Fibroblast of gingiva (primary cell): ENCODE results near the gene C1QTNF2.

Experiments
- DNase-seq: peaks from one replicate; pipeline ENCODE4 v3.0.0-alpha.2; 2011; ENCODE audit warnings: low read depth

The C1QTNF2 gene

DNA sequence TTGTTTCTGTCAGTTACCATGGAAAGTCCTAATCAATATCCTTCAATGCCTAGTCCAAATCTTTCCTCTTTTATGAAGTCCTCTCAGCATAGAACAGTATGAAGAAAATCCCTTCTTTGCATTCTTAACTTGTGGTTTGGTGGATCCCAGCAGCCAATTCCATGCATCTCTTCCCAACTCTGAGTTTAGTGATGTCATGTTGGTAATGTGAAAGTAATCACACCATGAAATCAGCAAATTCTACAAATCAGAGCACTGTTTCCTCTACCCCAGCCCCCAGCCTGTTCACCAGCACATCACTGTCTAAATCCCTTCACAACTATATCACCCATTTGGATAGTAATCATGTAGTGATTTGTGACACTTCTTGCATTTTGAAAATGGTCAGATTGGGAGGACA lies 4.7 kb upstream of the C1QTNF2 start:
- no peak for DNase-seq

DNA sequence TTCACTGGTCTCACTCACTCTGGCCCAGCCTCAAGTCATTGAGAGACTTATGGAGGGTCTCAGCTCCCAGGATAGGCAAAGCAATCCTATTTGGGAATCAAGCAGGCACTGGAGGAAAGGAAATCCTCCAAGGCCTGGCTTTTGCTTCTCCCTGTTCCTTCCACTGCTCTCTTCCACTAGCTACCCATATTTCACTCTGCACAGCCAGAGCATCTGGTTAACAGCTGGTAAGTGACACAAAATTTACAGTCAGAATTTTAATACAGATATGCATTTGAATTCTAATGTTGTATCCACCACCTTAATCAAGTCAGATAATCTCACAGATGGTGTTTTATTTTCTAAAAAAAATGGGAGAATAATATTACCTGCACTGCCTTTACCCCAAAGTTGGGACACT lies 868 bp upstream of the C1QTNF2 start:
- no peak for DNase-seq

DNA sequence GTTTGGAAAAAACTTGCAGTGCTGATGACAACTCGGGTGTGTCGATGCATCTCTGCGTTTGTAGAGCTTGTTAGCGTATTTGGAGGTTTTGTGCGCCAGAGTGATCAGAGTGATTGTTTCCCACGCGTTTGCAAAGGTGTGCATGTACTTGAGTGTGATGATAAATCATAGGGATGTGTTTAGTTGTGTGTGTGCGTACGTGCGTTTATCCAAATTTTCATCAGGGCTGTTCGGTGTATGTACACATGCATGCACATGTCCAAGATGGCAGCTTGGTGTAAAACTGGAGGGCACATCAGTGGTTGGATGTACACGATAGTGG lies 248 bp upstream of the C1QTNF2 start:
- no peak for DNase-seq

DNA sequence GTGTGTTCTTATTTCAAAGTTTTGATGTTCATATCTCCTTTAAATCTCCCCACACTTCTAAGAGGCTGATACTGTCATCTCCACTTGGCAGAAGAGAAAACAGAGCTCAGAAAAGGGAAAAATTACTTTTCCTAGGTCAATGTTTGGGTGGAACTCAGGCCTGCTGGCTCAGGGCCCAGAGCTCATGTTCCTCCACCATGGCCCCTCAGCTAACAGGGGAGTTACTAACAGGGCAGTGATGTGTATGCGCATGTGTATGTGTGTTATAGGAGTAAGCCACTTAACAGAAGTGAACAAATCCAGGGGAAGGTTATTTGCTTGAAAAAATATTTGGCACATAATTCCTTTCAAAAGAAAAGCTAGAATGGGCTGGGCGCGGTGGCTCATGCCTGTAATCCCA lies 2.5 kb downstream of the C1QTNF2 start:
- no peak for DNase-seq

DNA sequence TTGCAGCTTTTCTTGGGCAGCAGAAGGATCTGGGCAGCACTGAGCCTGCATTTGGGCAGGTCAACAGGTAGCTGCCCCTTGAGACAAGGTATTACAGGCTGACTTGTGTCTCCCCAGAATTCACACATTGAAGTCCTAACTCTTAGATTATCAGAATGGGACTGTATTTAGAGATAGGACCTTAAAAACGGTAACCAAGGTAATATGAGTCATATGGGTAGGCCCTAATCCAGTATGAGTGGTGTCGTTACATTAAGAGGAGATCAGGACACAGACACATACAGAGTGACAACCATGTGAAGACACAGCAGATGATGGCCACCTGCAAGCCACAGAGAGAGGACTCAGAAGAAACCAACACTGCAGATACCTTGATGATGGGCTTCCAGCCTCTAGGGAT lies 3.2 kb downstream of the C1QTNF2 start:
- no peak for DNase-seq

DNA sequence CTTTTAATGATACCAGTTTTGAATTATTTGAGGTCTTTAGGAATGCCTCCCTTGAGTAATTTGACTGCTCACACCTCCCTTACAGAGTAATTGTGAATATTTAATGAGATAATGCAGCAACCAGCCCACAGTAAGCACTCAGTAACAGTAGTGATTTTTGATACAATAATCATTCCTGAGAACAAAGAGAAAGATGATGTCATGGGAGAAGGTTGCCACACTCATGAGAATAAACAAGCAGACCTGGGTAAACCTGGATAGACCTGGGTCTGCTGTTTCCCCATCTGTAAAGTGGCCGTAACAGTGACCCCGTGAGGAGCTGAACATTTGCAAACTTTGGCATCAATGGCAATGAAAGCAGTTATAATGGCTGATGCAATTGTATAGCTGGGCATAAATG lies 4.2 kb downstream of the C1QTNF2 start:
- DNase-seq, result no peak

DNA sequence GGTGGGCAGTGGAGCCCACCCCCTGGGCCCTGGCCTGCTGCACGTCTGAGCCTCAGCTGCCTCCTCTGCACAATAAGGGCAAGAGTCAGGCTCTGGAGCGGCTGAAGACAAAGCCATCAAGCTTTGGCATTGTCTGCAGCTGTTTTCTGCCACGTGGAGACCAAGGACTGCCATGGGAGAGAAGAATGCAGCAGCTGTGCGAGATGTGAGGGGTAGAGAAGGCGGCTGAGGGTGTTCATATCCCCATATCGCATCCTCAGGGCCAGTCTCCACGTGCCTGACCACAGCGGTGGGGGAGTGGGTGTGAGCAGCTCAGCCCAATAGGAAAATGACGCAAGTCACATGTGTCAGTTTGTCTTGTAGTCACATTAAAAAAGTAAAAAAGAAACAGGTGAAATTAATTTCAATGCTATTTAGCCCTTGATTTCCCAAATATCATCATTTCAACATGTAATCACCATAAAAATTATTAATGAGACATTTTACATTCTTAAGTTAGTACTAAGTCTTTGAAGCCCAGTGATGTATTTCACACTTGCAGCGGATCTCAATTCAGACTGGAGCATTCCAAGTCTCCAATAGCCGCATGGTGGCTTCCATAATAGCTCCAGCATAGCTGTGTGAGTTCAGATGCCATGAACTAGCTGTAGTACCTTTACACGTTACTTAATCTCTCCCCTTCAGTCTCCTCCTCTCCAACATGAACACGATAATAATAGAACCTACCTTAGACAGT lies 6.6 kb downstream of the C1QTNF2 start:
- DNase-seq, result no peak

DNA sequence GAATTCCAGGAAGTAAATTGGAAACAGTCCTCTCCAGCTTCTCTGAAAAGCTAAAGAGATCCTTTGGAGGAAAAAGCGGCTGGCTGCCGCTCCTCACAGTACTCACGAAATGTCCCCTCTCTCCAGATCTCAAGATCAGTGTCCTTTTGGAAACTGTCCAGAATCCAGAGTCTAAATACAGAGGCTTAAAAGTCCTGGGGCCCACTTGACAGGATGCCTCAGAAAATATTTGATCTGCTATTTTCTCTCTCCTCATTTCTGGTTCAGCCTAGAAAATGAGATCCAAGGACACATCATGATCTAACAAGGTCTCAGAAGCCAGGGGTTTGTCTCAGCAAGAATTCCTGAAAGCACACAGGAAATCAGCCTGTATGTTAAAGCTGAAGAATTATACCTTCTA lies 7.2 kb downstream of the C1QTNF2 start:
- DNase-seq, result no peak

DNA sequence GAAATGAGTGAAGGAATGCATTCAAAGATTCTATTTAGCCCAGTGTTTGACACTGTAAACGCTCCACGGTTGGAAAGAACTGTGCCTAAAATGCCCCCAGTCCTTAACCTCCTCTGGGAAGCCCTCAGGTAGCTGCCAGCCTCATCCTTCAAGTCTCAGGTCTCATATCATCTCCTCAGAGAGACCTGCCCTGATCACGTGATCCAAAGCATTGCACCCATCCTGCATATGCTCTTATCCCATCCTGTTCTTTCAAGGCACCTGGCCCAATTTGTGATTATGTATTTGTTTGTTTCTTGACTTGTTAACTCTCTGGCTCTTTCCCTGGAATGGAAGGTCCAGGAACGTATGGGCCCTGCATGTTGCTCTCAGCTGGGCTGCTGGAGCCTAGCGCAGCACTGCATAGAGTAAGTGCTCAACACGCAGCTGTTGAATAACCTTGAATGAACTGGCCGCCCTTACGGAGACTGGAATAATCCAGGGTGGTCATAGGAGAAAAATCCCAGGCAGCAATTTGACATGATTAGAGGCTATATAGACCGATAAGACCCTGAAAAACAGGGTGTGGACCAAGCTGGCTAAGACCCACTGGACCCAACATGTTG lies 8.7 kb downstream of the C1QTNF2 start:
- no peak for DNase-seq

DNA sequence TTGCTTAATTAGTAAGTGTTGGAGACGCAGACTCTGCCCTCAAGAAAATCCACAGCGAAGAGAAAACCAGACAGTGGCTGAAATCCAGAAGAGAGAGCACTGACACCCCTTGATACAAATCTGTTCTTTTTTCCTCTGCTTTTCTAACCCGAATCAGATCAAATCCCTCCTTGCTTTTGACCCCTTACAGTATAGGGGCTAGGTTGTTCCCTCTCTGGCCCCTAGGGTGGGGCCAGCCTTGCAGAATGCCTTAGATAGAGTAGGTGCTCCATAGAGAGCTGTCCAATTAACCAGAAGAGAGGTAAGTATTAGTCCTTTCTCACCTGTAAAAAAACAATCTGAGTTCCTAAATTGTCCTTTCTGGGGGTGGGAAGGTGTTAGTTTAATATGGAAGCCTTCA lies 10.1 kb downstream of the C1QTNF2 start:
- DNase-seq, result no peak

DNA sequence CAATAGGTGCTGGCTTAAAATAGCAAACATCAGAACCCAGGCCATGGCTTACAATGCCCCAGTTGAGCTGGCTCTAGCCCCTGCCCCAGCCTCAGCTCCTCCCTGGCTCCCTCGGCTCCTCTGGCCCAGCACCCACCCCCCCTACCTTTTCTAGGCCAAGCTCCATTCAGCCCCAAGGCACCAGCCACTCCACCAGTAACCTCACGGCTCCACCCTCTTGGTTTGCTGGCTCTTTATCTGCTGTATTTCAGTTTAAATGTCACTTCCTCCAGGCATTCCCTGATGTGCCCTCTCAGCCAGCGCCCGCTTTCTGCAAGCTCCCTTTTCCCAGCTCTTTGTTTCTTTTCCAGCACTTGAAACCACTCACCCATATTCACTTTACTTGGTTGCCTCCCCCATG lies 10.6 kb downstream of the C1QTNF2 start:
- DNase-seq, result no peak

DNA sequence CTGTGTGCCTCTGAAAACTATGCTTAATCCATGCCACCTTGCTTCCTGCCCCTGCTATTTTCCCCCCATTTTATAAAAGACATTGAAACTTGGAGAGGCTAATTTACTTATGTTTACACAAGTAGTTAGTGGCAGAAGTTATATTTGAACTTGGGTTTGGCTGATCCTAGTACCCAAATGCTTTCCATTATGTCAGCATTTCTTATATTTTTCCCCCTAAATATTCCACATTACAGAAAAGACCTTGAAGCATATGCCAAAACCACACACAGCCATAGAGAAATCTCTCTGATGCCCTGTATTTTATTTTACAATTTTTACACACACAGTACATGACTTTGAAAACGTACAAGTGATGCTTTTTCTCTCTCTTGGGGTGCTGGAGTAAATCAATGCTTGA lies 11.2 kb downstream of the C1QTNF2 start:
- DNase-seq, result no peak

DNA sequence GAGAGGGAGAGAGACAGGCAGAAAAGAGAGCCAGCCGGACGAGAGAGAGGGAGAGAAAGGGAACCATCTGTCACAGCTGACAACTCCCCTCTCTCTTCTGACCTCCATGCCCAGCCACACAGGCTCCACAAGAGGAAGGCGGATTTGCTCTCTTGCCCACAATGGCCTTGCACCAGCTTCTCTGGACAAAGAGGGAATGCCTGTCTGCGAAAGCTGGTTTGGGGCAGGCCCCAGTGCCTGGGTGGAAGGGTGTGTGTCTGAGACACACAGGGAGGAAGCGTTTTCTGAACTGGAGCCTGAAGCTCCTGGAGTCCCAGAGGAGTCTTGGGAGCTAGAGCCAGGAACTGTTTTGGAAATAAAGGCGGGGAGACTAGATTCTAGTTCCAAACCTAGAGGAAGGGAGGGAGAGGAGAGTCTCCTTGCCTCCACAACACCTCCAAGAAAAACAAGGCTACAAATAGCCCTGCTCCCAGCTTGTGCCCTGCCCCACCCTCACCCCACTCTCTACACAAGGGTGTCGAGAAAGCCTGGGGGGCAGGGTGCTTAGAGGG lies 12.5 kb downstream of the C1QTNF2 start:
- peak; percentile 21 for DNase-seq

DNA sequence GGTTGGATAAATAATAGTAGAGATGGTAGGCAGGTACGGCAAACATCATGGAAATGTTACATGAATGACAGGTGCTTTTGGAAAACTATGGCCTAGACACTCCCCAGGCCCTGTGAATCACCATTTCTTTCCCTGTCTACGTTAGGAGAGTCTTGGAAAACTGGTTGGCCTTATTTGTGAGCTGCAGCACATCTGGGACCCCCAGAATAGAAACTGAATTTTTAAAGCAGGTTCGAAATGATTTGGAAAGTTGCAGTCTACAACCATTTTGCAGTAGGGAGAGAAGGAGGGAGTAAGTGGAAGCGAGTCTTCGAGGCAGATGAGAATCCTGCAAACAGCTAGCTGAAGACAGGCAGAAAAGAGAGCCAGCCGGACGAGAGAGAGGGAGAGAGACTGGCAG lies 13.0 kb downstream of the C1QTNF2 start:
- no peak for DNase-seq

DNA sequence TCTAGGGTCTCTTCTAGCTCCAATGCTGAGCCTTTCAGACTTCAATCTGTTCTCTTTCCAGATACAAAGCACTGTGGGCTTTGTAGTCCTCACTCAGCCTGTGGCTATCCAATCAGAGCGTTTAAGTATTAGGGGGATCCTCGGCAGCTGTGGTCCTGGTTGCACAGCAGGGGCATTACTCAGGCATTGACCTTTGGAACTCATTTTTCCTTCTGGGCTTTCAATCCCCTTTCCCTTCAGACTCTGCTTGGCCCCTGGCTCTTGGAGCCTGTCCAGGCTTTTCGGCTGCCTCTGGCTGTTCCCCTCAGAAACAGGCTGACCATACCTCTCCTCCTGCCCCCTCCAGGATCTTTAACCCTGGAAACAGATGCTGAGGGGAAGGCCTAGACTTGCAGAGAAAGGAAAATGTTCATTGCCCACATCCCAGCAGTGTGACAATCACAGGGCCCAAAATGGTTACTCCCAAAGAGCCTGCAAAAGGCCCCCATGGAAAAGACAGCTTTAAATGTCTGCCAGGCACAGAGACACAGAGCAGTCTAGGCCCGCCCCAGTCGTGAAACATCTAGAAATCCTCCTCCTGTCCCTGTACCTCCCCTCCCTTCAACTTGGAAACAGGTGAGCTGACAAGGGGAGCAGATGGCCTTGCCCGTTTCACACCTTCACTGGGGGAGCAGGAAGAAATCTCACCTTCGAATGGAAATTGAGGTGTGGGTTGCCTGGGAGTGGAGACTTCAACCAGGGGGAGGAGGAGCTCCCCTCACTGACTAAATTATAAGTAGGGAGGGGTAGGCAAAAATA lies 13.7 kb downstream of the C1QTNF2 start:
- no peak for DNase-seq

DNA sequence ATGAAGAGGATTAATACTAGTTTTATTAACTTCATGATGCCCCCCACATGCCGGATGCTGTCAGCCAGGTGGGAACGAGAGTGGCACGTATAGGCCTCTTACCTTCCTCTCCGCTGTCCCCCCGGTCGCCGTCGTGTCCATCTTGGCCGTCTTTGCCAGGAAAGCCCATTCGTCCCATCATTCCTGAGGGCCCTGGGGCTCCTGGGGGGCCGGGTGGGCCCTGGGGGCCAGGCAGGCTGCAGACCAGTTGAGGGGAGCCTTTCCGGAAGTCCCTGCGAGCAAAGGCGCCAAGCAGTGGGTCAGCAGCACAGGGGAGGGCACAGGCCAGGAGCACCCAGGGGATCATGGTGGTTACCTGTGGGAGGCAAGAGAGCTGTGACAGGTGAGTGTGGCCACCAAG lies 15.8 kb downstream of the C1QTNF2 start:
- no peak for DNase-seq

DNA sequence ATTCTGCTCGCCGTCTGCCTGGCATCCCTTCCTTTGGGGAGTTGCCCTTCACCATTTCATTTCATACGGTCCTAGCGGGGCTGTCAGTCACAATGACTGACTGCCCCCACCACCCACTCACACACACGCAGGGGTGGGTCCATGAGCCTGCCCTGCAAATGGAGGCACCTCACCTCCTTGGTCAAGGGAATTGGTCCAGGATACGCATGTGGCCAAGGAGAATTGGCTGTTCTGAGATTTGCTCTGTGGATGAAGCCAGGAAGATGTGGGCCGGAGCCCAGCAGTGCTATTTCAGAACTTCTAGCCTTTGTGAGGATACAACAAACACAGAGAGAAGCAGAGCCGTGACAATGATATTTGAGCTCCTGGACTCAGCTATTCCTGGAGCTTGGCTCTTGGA lies 17.0 kb downstream of the C1QTNF2 start:
- DNase-seq, result peak; percentile 15

DNA sequence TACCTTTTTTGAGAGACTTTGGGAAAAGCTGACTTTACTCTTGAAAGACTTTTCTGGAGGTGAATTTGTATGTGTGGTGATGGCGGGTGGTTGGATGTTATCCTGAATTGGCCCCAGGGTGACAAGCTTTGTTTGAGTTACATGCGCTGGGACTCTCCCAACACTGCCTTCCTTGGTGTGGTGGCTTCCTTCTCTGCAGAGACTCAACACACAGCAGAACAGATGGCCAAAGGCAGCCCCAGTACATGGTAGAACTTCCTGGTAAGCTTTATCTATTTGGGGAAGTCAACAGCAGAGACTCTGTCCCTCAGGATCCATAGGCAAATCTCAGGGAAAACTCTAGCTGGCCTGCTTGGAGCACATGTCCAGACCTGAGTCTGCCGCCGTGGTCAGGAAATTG lies 18.1 kb downstream of the C1QTNF2 start:
- no peak for DNase-seq

DNA sequence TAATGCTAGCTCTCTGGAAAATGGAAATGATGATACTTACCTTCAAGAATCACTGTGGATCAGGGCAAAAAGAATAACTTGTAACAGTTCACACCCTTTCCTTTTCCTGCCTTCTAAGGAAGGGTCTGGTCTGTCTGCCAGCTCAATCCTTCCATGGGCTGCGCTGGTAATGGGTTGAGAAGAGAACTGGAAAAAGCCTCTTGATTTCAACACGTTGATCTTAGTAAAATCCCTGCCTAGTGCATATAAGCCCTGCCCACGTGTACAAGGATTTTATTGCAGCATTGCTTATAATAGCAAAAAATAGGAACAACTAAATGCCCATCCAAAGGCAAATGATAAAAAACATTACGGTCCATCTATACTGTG lies 20.5 kb downstream of the C1QTNF2 start:
- DNase-seq, result no peak

DNA sequence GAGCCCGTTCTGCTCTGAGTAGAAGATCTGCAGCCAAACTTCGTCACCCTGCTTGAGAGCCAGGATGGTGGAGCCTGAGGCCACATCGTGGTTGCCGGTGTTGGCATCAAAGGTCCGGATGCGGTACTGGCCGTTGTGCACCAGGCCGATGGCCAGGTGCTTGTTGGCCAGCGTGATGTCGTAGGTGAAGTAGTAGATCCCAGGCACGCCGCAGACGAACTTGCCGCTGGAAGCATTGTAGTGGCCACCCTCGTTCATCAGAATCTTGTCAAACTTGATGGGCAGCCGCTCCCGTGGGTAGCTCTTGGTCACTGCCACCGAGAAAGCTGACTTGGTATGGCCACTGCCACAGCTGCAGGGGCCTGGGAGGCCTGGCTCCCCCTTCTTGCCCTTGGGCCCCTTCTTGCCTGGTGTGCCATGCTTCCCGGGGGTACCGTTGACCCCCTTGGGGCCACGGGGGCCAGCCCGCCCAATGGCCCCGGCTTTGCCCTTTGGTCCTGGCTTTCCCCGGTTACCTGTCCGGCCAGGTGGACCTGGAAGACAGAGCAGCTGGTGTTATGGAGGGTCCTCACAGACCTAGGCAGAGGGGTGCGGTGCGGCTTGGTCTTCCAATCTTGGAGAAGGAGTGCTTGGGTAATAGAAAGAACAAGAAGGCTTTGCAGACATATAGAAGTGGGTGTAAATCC lies 21.0 kb downstream of the C1QTNF2 start:
- no peak for DNase-seq

DNA sequence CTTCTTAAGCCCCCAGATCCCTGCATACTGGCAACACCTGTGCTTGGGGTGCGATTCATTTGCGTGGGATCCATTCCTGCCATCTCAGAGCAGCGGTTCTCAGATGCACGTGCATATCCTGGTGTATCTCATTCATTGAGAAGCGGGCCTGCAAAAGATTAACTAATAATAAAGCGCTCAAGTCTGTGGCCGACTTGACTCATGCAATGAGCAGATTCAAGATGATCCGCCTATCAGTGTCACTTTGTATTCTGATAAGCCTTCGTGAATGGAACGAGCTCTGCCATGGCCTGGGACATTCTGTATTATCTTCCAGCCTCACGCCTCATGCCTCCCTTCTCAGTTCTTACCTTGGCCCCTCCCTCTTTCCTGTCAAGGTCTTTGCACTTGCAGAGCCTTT lies 22.3 kb downstream of the C1QTNF2 start:
- DNase-seq, result no peak

DNA sequence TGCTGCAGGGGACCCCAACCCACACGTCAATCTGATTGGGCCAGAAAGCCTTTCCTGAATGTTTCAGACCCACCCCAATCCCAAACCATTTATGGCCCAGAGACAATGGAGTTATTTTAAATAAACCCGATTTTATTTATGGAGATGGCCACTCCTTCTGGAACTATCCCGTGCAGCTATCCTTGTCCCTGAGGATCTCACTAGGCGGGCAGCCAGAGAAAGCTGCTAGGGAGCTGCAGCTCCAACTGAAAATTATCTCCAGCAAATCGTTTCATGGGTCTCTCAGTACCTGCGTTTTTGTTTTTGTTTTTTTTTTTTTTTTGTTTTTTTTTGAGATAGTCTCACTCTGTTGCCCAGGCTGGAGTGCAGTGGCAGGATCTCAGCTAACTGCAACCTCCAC lies 23.0 kb downstream of the C1QTNF2 start:
- DNase-seq, result no peak
